GM18508 (cell line): ENCODE data around the gene GIT1.

Source experiments
- ATAC-seq: cut with Tn5 transposase; IDR thresholded peaks from one replicate; pipeline ENCODE4 v1.9.1; 2021; ENCODE audit warnings: moderate number of reproducible peaks; ENCODE audit not compliant: insufficient read depth, unreplicated experiment

The GIT1 gene

DNA sequence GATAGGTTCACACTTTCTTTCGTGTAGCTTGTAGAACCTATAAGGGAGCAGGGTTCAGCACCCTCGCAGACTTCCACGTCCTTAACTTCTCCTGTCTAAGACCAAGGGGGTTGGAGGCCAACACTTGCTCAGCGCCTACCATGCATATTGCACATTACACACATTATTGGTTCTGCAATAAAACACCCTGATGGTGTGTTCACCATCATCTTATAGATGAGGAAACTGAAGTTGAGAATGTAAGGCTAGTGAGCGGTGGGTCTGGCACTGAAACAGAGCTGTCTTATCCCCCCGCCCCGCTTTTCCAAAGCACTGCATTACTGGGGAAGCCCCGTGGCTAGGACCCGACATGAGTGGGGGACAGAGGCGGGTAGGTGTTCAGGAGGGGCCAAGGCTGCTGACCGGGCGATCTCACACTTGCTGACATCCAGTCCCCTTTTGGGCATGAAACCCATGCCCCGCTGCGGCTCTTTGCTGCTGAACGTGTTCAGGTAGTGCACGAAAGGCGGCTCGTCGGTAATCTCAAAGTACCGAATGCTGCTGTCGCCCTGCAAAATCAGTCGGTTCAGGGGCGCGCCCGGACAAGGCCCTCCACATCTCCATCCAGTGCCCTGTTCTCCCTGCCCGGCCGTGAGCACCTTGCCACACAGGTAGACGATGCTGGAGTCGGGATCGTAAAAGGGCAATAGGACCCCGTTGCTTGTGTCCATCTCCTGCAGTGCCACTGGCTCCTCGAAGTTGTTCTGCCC is 27.0 kb upstream of the GIT1 start:
- no peak for ATAC-seq

DNA sequence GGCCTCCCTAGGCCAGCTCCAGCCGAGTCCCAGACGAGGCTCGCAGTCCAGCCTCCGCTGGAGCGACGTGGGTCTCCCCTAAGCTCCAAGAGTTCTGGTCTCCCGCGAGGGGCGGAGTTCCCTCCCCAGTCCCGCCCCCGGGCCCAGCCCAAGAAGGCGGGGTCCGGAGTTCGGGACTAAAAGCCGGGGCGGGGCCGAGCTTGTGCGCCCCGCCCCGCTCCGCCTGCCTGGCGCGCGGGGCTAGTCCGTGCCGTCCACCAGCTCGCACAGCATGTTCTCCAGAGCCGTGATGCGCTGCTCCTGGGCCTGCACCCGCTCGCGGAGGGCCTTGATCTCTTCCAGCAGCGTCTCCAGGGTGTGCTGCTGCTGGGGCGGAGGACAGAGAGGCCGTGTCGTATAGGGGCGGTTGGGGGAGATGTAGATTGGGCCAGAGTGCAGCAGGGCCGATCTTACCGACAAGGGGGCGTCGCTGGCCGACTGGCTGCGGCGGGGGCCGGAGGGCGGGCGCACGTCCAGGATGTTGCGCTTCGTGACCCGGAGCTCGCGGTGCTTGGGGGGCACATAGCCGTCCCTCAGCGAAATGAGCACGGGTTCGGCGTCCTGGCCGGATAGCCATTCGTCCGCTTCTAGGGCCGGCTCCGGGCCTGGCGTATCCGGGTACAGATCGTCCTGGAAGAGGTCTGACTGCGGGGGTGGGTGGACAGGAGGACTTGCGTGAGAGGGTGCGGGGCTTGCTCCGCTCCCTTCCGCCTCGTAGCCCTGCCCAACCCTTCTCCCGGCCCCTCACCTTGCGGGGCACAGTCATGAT is 26.2 kb upstream of the GIT1 start:
- ATAC-seq, result no peak

DNA sequence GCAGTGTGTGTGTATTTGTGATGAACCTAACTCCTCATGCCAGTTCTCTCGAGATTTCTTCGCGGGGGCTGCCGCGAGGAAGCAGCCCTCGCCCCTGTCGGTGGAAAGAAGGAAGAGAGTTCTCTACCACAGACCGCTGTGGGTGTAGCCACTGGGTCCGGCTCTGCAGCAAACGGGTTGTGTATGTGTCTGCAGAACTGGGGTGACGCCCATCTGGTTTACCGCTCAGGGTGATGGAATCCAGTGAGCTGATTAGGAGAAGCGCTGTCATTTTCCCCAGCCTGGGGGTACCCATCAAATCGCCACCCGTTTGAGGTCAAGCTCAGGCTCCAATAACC is 25.6 kb upstream of the GIT1 start:
- no peak for ATAC-seq

DNA sequence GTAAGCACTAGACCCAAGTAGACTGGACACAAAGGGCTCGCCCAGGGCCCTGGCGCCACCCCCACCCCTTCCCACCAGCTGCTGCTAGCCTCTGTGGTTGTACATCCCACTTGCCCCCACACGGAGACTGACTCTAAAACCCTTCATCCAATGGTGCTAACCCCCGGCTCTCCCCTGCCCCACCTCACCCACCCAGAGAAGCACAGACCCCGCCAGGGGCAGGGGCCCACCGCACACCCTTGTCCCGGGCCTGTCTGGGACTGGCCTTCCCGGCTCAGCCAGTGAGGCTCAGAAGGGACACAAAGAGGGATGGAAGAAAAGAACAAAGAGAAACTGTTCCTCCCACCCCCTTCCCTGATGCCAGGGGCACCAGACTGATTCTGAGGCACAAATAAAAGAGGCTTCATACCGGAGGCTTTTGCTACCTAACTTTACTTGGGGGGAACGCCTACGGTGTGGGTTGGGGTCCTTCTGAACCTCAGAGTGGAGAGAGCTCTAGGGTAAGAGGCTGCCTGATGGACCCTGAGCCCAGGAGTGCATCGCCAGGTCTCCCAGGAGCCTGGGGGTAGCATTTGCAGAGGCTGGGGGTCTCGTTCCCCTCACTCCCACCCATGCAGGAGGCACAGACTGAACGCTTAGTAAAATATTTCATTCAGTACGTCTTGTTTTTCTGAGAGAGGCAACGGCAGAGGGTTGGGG is 25.1 kb upstream of the GIT1 start:
- no peak for ATAC-seq

DNA sequence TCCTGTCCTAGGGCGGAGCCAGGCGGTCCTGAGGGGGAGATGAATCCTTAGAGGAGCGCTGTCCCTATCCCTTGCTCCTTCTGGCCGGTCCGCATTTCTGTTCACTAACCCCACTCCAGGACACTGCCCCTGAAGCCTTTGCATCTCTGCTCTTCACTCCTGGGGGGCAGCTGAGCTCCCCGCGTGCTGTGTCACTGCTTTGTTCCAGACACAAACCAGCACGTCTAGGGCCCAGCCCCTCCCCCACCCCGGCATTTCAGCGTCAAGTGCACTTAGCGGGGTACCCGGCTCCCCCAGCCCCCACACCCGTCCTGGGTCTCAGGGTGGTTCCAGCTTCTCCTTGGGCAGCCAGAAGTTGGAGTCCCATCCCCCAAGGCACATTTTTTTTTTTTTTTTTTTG is 24.4 kb upstream of the GIT1 start:
- ATAC-seq, result no peak

DNA sequence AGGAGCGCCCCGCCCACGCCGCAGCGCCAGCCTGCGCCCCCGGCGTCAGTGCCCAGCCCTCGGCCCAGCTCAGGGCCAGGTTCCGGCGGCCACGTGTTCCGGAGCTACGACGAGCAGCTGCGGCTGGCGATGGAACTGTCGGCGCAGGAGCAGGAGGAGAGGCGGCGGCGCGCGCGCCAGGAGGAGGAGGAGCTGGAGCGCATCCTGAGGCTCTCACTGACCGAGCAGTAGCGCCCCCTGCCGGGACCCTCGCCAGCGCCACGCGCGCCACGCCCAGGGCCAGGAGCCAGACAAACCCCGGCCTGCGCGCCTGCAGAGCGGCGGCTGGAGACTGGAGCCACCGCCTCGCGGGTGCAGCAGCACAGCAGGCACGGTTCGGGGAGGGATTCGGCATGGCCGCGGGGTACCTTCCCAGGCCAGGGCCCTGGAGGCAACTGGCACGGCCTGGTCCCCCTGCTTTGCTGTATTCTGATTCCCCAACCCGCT is 23.9 kb upstream of the GIT1 start:
- ATAC-seq, result no peak

DNA sequence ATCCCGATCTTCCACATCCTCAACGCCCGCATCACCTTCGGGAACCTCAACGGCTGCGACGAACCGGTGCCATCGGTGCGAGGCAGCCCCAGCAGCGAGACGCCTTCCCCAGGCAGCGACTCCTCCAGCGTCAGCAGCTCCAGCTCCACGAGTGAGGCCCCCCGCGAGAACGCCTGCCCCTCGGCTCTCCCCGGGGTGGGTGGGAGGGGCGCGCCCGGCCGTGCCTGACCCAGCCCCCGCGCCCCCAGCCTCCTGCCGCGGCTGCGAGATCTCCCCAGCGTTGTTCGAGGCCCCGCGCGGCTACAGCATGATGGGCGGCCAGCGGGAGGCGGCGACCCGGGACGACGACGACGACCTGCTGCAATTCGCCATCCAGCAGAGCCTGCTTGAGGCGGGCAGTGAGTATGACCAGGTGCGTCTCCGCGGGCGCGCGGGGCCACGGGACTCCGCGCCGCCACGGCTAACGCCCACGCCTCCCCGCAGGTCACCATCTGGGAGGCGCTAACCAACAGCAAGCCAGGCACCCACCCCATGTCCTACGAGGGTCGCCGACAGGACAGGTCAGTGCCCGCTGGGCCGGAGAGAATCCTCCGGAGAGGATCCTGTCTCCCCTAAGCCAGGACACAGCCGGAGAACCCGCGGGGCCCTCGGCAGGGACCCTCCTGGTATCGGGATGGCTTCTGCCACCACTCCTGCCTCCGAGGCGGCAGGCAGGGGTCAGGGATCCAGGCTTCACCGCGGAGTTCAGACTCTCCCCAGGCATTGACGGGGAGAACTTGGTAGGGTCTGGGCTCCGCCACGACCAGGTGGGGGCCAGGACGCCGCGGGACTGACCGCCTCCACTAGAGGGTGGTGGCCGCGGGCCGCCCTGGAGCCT is 23.2 kb upstream of the GIT1 start:
- no peak for ATAC-seq

DNA sequence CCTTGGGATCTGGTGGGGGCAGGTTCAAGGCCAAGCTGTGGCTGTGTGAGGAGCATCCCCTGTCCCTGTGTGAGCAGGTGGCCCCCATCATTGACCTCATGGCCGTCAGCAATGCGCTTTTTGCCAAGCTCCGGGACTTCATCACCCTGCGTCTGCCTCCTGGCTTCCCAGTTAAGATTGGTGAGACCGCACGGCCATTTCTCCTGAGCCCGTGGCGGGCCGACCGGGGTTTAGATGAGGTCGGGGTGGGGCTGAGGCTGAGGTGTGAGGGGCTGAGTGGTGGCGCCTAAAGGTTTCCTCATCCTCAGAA is 22.6 kb upstream of the GIT1 start:
- ATAC-seq, result no peak

DNA sequence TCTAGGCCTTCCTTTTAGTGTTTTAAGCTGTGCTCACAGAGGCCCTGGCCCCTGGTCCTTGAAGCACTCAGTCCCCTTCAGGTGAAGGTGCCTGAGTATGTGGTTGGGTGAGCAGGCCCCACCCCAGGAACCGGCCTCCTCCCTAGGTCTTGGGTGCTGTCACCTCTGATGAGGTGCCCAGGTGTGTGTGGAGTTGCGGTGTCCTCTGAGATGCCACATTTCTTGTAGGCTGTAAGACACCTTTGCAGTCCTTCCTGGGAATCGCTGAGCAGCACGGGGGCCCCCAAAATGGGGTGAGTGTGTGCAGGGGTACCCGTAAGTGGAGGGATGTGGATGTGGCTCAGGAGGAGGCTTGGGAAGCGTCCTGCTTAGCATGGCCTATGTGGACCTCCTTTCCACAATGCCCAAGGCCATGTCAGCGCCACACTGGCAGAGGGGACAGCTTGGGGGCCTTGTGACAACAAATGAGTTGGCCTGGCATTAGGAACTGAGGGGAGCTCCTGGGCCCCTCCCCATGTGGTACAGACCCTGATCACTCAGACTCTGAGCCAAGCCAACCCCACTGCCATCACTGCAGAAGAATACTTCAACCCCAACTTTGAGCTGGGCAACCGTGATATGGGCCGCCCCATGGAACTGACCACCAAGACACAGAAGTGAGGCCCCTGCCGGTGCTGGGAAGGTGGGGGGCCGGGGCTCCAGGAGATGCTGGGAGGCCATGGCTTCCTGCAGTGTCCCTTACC is 22.1 kb upstream of the GIT1 start:
- no peak for ATAC-seq

DNA sequence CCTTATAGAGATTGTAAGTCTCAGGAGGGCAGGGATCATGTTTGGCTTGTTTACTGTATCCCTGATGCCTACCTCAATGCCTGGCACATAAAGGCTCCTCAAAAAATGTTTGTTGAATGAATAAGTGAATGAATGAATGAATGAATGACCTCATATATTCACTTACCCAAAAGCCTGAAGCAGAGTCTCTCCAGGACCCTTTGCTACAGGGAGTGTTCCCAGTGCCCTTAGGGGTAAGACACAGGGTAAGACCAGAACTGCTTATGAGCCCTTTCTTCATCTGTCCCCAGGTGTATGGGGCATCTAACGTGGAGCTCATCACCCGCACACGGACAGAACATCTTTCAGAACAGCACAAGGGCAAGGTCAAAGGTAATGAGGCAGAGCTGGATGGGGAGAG is 20.9 kb upstream of the GIT1 start:
- ATAC-seq, result no peak

DNA sequence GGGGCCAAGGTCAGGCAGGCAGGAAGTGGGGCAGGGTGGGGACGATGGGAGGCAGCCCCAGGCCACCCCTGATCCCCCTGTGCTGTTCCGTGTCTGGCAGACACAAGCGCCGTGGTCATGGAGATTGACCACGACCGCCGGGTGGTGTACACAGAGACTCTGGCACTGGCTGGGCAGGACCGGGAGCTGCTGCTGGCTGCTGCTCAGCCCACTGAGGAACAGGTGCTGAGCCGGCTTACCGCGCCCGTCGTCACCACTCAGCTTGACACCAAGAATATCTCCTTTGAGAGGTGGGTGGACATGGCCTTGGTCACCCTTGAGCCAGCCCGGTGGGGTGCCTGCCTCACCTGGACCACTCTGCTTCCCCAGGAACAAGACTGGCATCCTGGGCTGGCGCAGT is 19.5 kb upstream of the GIT1 start:
- no peak for ATAC-seq

DNA sequence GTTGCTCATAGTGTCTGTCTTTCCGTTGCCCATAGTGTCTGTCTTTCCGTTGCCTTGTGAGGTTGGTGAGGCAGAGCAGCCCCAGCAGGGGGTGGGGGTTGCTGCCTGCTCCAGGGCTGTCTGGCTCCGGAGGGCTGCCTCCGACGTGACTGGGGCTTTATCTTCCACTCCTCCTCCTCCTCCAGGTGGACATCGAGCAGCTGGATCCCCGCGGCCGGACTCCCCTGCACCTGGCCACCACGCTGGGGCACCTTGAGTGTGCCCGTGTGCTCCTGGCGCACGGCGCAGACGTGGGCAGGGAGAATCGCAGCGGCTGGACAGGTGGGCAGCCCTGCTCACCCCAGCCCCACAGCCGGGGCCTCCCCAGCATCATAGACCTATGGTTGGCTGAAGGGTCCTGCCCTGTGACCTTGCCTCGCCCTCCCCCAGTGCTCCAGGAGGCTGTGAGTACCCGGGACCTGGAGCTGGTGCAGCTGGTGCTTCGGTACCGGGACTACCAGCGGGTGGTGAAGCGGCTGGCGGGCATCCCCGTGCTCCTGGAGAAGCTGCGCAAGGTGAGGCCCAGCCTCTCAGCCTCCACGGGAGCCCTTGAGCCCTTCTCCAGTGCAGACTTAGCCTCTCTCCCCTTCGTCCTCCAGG is 18.2 kb upstream of the GIT1 start:
- no peak for ATAC-seq

DNA sequence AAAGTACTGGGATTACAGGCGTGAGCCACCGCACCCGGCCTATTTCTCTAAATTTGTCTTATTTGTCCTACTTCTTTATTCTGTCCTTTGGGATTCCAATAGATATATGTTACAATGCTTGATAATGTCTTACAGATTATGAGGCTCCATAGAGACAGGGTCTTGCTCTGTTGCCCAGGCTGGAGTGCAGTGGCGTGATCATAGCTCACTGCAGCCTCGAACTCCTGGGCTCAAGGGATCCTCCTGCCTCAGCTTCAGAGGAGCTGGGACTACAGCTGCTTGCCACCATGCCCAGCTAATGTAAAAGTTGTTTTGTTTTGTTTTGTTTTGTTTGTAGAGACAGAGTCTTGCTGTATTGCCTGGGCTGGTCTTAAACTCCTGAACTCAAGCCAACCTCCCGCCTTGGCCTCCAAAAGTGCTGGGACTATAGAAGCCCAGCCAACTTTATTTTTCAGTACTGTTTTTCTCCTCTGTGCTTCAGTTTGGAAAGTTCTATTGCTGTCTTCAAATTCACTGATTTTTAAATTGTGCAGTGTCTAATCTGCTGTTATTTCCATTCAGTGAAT is 13.7 kb upstream of the GIT1 start:
- ATAC-seq, result no peak

DNA sequence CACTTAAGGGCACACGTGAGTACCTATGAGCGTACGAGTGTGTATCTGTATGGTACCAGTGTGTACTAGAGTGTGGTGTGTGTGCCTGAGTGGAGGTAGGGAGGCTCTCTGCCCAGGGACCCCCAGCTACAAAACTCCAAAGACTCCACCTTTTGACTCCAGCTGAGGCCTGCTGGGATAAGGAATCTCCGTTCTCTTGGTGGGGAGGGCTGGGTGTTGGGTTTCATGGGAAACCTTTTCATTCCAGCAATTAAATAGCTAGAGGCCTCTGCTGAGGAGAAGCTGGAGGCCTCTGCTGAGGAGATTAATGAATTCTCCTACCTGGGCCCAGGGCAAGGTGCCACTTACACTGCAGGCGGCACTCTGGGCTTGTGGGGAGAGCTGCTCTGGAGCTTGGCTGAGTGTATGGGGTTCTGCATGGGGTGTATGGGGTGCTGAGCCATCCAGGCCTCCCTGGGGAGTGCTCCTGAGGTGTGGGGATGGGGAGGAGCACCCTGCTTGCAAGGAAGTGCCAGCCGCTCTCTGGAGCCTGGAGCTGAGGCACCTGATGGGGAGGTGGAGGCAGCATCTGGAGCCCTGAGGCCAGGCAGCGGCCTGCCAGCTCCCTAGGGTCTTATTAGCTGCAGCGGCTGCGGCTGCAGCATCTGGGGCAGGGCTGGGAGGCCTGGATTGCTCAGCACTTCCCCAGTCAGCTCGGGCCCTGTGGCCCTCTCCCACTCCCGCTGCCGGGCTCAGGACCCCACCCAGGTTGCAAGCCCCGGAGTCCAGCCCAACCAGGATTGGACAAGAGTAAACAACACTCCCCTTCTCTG is 8.1 kb upstream of the GIT1 start:
- ATAC-seq, result no peak

DNA sequence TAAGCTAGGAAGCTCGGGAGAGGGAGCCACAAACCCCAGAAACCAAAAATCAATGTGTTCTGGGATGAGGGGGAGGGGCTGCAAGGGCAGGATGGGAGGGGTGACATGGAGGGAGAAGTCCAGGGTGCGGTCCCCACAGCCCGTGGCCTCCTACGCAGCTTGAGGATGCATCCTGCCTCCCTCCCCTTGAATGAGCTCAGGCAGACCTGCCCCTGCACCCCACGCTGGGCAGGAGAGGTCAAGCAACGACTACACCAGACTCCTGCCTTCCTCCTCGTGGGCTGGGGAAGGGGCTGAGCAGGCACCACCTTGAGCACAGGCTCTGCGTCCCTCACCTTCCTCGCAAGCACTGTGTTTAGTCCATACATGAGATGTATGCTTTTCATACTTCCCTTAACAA is 7.4 kb upstream of the GIT1 start:
- ATAC-seq, result no peak

DNA sequence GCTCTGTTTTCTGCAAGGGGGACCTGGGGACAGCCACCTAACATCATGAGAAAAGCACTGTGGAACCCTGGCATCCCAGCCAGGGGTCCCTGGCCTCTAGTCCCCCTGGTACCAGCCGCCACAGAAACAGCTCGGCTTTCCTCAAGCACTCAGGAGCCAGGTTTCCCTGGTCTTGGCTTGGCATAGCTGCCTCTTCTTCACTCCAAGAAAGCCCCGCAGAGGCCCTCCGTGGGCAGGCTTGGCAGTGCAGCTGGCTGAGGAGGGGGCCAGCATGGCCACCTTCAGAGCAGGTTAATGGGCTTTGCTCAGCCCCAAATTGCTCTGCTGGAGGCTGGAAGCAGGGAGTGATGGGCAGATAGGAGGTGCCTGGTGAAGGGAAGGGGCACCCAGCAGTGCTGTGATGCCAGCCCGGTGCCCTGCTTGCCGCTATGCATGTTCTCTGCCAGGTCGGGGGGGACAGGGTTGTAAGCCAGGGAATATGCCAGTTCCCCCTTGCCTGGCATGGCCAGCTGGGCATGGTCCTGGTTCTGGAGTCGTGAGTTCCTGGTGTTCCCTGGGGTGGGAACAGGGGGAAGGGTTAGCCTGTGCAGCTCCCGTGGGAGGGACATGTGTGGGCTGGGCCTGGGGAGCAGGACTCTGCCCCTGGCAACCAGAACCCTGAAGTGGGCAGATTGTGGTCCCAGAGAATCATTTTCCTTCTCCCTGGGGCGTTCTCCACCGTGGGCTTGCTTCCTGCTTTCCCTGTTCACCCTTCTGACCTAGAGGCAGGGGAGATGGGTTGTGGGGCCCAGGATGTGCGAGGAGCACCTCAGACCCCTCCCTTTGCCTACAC is 6.7 kb upstream of the GIT1 start:
- no peak for ATAC-seq
